Peyer's patch (tissue), 4 donors: Measurements from ENCODE around the gene TRIM43B.

Experiments
- POLR2A ChIP-seq, 2 donors: fragments of 450-650 bp; IDR thresholded peaks; one replicate each; pipeline ENCODE4 v1.5.1; 2017; ENCODE audit warnings: antibody characterized with exemption in 2 of 2, mild to moderate bottlenecking in 2 of 2, moderate library complexity in 2 of 2
- TF ChIP-seq, protein P1 (sequence below), 6 experiments: fragments of 450-650 bp in 4 of 6; fragments of 200-600 bp in 2 of 6; sonication (generic) in 1 of 6; IDR thresholded peaks; one replicate each; pipeline ENCODE4 v1.5.1; 2017 to 2019; ENCODE audit warnings: antibody characterized with exemption in 6 of 6, mild to moderate bottlenecking in 3 of 6, moderate library complexity in 1 of 6

- TF ChIP-seq POLR2A (IDR thresholded peaks at IDR 0.05), result no peak
- TF ChIP-seq, protein P1, sequence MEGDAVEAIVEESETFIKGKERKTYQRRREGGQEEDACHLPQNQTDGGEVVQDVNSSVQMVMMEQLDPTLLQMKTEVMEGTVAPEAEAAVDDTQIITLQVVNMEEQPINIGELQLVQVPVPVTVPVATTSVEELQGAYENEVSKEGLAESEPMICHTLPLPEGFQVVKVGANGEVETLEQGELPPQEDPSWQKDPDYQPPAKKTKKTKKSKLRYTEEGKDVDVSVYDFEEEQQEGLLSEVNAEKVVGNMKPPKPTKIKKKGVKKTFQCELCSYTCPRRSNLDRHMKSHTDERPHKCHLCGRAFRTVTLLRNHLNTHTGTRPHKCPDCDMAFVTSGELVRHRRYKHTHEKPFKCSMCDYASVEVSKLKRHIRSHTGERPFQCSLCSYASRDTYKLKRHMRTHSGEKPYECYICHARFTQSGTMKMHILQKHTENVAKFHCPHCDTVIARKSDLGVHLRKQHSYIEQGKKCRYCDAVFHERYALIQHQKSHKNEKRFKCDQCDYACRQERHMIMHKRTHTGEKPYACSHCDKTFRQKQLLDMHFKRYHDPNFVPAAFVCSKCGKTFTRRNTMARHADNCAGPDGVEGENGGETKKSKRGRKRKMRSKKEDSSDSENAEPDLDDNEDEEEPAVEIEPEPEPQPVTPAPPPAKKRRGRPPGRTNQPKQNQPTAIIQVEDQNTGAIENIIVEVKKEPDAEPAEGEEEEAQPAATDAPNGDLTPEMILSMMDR (IDR thresholded peaks at IDR 0.05), result no peak
Observed at GRCh38 chr2:95531254-95531771, 46.8 kb upstream of the TRIM43B start.
